ENCODE results near the gene FAM111B. TPM values are rescaled to one million over a fixed set of nuclear protein-coding genes. Genes with fewer than 3 reads are reported as not detected.

The FAM111B gene
- total and polyA plus RNA-seq, 8 donors: 0.05 to 0.73 (median 0.19) TPM; not detected in 1

GRCh38 chr11:59144579-59145345, 37.7 kb downstream of the FAM111B start:
- Histone ChIP-seq H3K36me3 (peaks cover 0 to 3% (median 0%) of the 10 kb centered on the region in 3 donors), H3K27me3 (no peaks in the 10 kb centered on the region), H3K4me1 (peaks cover 0 to 14% (median 8%) of the 10 kb centered on the region in 3 donors), H3K4me3 (peak overlapping the region; percentile 26 to 77 (median 38)), H3K27ac (peak overlapping the region; percentile 15 to 94 (median 60)), H3K9me3 (no peaks in the 10 kb centered on the region)
- no peak for TF ChIP-seq CTCF (IDR thresholded peaks at IDR 0.05)
- 4 to 5% methylated on average over 39 of the region's 39 CpGs for WGBS, 2 donors
- FAIRE-seq (no peak), DNase-seq (peak; percentile 71 to 82 (median 76)), ATAC-seq (peak; percentile 72 to 84 (median 76))
- intact Hi-C loops (cut with DNase I): no loop called here

GRCh38 chr11:59145534-59145933, 38.5 kb downstream of the FAM111B start:
- peaks cover 0 to 14% (median 8%) of the 10 kb centered on the region in 3 donors for H3K4me1 ChIP-seq
- no peak for TF ChIP-seq CTCF (IDR thresholded peaks at IDR 0.05)
- 79 to 86% methylated on average over 4 of the region's 4 CpGs for WGBS, 2 donors
- peaks cover 0 to 3% (median 0%) of the 10 kb centered on the region in 3 donors for H3K36me3 ChIP-seq
- FAIRE-seq: no peak
- no peak for DNase-seq
- H3K4me3 ChIP-seq: peak overlapping the region in 1 of 4 donors; percentile 77
- no peak overlapping the region for H3K27ac ChIP-seq
- intact Hi-C loops (cut with DNase I): no loop called here
- no peaks in the 10 kb centered on the region for H3K9me3 ChIP-seq
- ATAC-seq: no peak
- H3K27me3 ChIP-seq: no peaks in the 10 kb centered on the region

- DNase-seq: no peak
- ATAC-seq: no peak
- TF ChIP-seq CTCF (IDR thresholded peaks at IDR 0.05): no peak
- no peak for FAIRE-seq
- no peak overlapping the region for H3K4me3 ChIP-seq
- WGBS, 2 donors: 52 to 54% methylated on average over 1 of the region's 1 CpG
- H3K27me3 ChIP-seq: no peaks in the 10 kb centered on the region
- no peaks in the 10 kb centered on the region for H3K4me1 ChIP-seq
- H3K9me3 ChIP-seq: no peaks in the 10 kb centered on the region
- no peak overlapping the region for H3K27ac ChIP-seq
- peaks cover 0 to 7% (median 3%) of the 10 kb centered on the region in 3 donors for H3K36me3 ChIP-seq
- intact Hi-C loops (cut with DNase I): no loop called here
Observed at GRCh38 chr11:59151761-59152160, 44.7 kb downstream of the FAM111B start.

GRCh38 chr11:59152312-59152951, 45.4 kb downstream of the FAM111B start:
- intact Hi-C loops (cut with DNase I): no loop called here
- peaks cover 0 to 7% (median 3%) of the 10 kb centered on the region in 3 donors for H3K36me3 ChIP-seq
- H3K4me3 ChIP-seq: no peak overlapping the region
- ATAC-seq (no peak), DNase-seq (no peak), FAIRE-seq (no peak)
- H3K27me3 ChIP-seq: no peaks in the 10 kb centered on the region
- no peaks in the 10 kb centered on the region for H3K9me3 ChIP-seq
- no peaks in the 10 kb centered on the region for H3K4me1 ChIP-seq
- TF ChIP-seq CTCF (IDR thresholded peaks at IDR 0.05): no peak
- H3K27ac ChIP-seq: no peak overlapping the region
- WGBS, 2 donors: 91 to 94% methylated on average over 8 of the region's 8 CpGs

All from pancreas (tissue), 10 donors.